Muscle layer of colon (tissue), 2 donors: ENCODE data around the gene ENDOU.
"Not testable (repeated sequence)": the region's sequence is repeated elsewhere in the genome, so short reads cannot be mapped to it uniquely, and the experiment has no call there.

Experiments
- H3K27ac ChIP-seq: one replicate; pipeline ENCODE4 v1.7.0; 2013; ENCODE audit warnings: low read depth, mild to moderate bottlenecking, low read length, moderate library complexity
- H3K27me3 ChIP-seq, 2 donors: one replicate each; pipeline ENCODE4 v1.7.0; 2013; ENCODE audit warnings: low read length in 2 of 2, mild to moderate bottlenecking in 2 of 2; ENCODE audit not compliant: insufficient read depth in 2 of 2, control insufficient read depth in 1 of 2
- H3K36me3 ChIP-seq: one replicate; pipeline ENCODE4 v1.7.0; 2013; ENCODE audit warnings: mild to moderate bottlenecking, low read length; ENCODE audit not compliant: insufficient read depth
- H3K4me1 ChIP-seq: one replicate; pipeline ENCODE4 v1.7.0; 2013; ENCODE audit warnings: mild to moderate bottlenecking, low read length; ENCODE audit not compliant: insufficient read depth
- H3K4me3 ChIP-seq, 2 donors: one replicate each; pipeline ENCODE4 v1.7.0; 2013; ENCODE audit warnings: low read length in 2 of 2, low read depth in 1 of 2, mild to moderate bottlenecking in 1 of 2, moderate library complexity in 1 of 2
- H3K9ac ChIP-seq: one replicate; pipeline ENCODE4 v1.7.0; 2013; ENCODE audit warnings: low read length
- H3K9me3 ChIP-seq: one replicate; pipeline ENCODE4 v1.7.0; 2013; ENCODE audit warnings: mild to moderate bottlenecking, low read length
- donor health status: abdominal sarcoma.
- donor health status: Adenocarcinoma of cecum.

ENDOU gene

GRCh38 chr12:47698631-47699030 is 26.7 kb downstream of the ENDOU start:
- Histone ChIP-seq H3K4me1 (no peaks in the 10 kb centered on the region), H3K9me3 (no peaks in the 10 kb centered on the region), H3K27me3 (no peaks in the 10 kb centered on the region), H3K27ac (no peak overlapping the region), H3K9ac (no peak overlapping the region), H3K4me3 (no peak overlapping the region), H3K36me3 (peaks cover 14% of the 10 kb centered on the region)

DNA sequence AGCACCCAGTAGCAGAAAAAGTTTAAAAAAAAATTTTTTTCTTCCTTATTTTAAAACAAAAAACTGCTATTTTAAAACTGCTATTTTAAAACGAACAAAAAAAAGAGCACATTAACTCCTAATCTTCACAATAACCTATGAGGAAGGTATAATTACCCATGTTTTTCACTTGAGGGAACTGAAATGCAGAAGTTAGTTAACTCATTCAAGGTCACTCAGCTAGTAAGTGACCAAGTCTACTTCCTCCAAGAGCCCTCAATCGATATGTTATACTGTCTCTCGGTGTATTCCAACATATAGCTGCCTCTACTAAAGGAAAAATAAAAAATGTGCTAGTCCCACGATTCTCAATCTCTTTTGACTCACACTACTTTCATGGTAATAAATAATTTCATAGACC is 27.2 kb downstream of the ENDOU start:
- Histone ChIP-seq H3K36me3 (peaks cover 17% of the 10 kb centered on the region), H3K4me3 (no peak overlapping the region), H3K9ac (no peak overlapping the region)

GRCh38 chr12:47689215-47689614 is 36.1 kb downstream of the ENDOU start:
- Histone ChIP-seq H3K4me1 (peaks cover 6% of the 10 kb centered on the region), H3K9ac (no peak overlapping the region), H3K4me3 (no peak overlapping the region), H3K36me3 (peaks cover 18% of the 10 kb centered on the region), H3K9me3 (no peaks in the 10 kb centered on the region), H3K27ac (no peak overlapping the region), H3K27me3 (no peaks in the 10 kb centered on the region)

More for the DNA sequence above, 27.2 kb downstream of the ENDOU start:
- Histone ChIP-seq H3K27me3 (no peaks in the 10 kb centered on the region), H3K27ac (no peak overlapping the region), H3K4me1 (no peaks in the 10 kb centered on the region), H3K9me3 (no peaks in the 10 kb centered on the region)

GRCh38 chr12:47687636-47688035 is 37.7 kb downstream of the ENDOU start:
- Histone ChIP-seq H3K4me1 (peaks cover 6% of the 10 kb centered on the region), H3K9me3 (no peaks in the 10 kb centered on the region), H3K27me3 (no peaks in the 10 kb centered on the region), H3K27ac (no peak overlapping the region), H3K4me3 (no peak overlapping the region), H3K36me3 (peaks cover 14% of the 10 kb centered on the region), H3K9ac (no peak overlapping the region)

DNA sequence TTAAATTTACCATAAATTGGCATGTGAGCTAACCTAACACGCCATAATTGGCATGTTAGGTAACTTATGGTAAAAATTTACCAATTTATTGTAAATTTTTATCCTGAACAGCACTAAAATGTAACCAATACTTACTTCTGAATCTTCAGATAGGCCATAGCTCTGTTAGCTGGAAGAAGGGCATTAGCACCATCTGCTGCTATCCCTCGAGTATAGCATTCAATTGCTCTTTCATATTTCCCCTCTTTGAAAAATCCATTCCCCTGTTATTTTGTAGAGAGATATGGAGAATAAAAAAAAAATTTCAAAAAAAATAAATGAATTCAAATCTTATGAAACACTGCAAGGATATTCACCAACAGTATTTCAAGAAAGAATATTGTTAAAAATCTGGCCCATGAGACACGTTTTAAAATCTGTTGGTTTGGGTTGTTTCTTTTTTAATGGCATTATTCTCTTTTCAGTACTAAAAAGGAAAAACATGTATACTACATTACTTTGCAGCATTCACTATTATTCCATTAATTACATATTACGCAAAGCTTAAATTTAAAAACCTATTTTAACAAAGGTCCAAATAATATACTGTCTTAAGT is 38.5 kb downstream of the ENDOU start:
- peaks cover 14% of the 10 kb centered on the region for H3K36me3 ChIP-seq
- peaks cover 6% of the 10 kb centered on the region for H3K4me1 ChIP-seq
- H3K9me3 ChIP-seq: no peaks in the 10 kb centered on the region
- no peak overlapping the region for H3K27ac ChIP-seq
- no peaks in the 10 kb centered on the region for H3K27me3 ChIP-seq
- H3K4me3 ChIP-seq: no peak overlapping the region
- no peak overlapping the region for H3K9ac ChIP-seq

- Histone ChIP-seq H3K27me3 (no peaks in the 10 kb centered on the region), H3K4me3 (no peak overlapping the region), H3K4me1 (no peaks in the 10 kb centered on the region), H3K9ac (no peak overlapping the region), H3K36me3 (peaks cover 3% of the 10 kb centered on the region), H3K9me3 (no peaks in the 10 kb centered on the region), H3K27ac (no peak overlapping the region)
These were observed 45.5 kb downstream of the ENDOU start for GRCh38 chr12:47679785-47680184.

DNA sequence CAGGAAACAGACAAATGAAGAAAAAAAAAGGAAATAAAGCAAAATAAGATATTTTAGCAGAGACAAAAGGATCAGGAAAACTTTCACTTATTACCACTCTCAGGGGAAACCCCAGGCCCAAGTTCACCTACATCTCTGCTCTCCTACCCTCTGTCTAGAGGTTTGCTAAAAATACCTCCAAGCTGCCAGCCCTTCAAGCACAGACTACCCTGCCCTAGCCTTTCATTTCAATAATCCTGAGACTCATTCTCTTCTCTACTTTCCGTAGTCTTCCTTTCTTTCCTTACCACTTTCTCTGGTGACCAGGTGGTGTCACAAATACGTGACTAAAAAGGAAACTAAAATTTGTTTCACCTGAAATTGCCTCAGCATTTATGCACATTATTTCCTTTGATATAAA is 53.2 kb downstream of the ENDOU start:
- Histone ChIP-seq H3K9me3 (no peaks in the 10 kb centered on the region), H3K9ac (no peak overlapping the region), H3K27ac (no peak overlapping the region), H3K27me3 (no peaks in the 10 kb centered on the region), H3K4me1 (no peaks in the 10 kb centered on the region), H3K4me3 (no peak overlapping the region), H3K36me3 (peaks cover 27% of the 10 kb centered on the region)

GRCh38 chr12:47667935-47668334 is 57.4 kb downstream of the ENDOU start:
- not testable (repeated sequence) for H3K27ac ChIP-seq, H3K4me1 ChIP-seq, H3K27me3 ChIP-seq, H3K9ac ChIP-seq, H3K4me3 ChIP-seq, H3K9me3 ChIP-seq
- peaks cover 37% of the 10 kb centered on the region for H3K36me3 ChIP-seq
